HCT116 (cell line): ENCODE data around the gene LRP1B. TPM values are rescaled to one million over a fixed set of nuclear protein-coding genes. Genes with fewer than 3 reads are reported as not detected.

Source experiments
- ATAC-seq: fragments of 200-7000 bp; cut with Tn5 transposase; 2 replicates; pipeline ENCODE4 v1.9.1; 2020; ENCODE audit warnings: mild to moderate bottlenecking, moderate library complexity
- BruUV-seq: library from RNA; stranded (reverse); fragments of 400-500 nt; replicated peaks from 2 replicates; lab custom pipeline; 2021; lab: Mats Ljungman, UMichigan
- CTCF ChIA-PET: fragments of 300-600 bp; sonication (Branson Sonifier 250); formaldehyde crosslinking; loops from one replicate; lab custom pipeline; 2021; ENCODE audit warnings: antibody characterized with exemption; lab: Charles Lee
- POLR2A ChIA-PET: fragments of 300-600, 350-600 bp; sonication (Branson Sonifier 250); formaldehyde crosslinking; loops from one replicate; lab custom pipeline; 2021; ENCODE audit warnings: antibody characterized with exemption; lab: Charles Lee
- RAD21 ChIA-PET, 2 experiments: fragments of 300-600 bp; sonication (Branson Sonifier 250); formaldehyde crosslinking; loops; one replicate each; lab custom pipeline; 2023; ENCODE audit warnings: low total read pairs in 2 of 2; ENCODE audit not compliant: uncharacterized antibody in 2 of 2, unreplicated experiment in 2 of 2, low non-redundant PET in 1 of 2; lab: Charles Lee
- DNase-seq: peaks from one replicate; pipeline ENCODE4 v3.0.0-alpha.2; 2010; ENCODE audit warnings: low read depth, low spot score
- H2AFZ ChIP-seq: fragments of 200-600 bp; shearing (Covaris generic), sonication (generic); 2 replicates; pipeline ENCODE4 v1.6.1; 2017; ENCODE audit warnings: low read depth, mixed run types, mixed read lengths, antibody characterized with exemption, low read length; ENCODE audit not compliant: poor library complexity, severe bottlenecking
- H3K27ac ChIP-seq: 2 replicates; pipeline ENCODE4 v1.5.1; 2012; ENCODE audit warnings: low read depth, low read length
- H3K27me3 ChIP-seq: fragments of 200-600 bp; sonication (generic); 2 replicates; pipeline ENCODE4 v1.6.1; 2016; ENCODE audit warnings: mixed run types, low read length, mixed read lengths; ENCODE audit not compliant: insufficient read depth
- H3K36me3 ChIP-seq, 2 experiments: fragments of 200-500 bp in 1 of 2; fragments of 200-600 bp in 1 of 2; sonication (Bioruptor generic) in 1 of 2; sonication (generic) in 1 of 2; 2 replicates each; pipeline versions ENCODE4 v1.5.1 to v1.6.1; 2014 to 2016; ENCODE audit warnings: low read length in 2 of 2, inconsistent platforms in 1 of 2, mixed read lengths in 1 of 2, mixed run types in 1 of 2; ENCODE audit not compliant: insufficient read depth in 2 of 2, control insufficient read depth in 1 of 2
- H3K4me1 ChIP-seq, 2 experiments: fragments of 200-600 bp in 1 of 2; sonication (generic) in 1 of 2; 2 replicates each; pipeline versions ENCODE4 v1.5.1 to v1.6.1; 2012 to 2017; ENCODE audit warnings: low read length in 2 of 2, inconsistent platforms in 1 of 2, mild to moderate bottlenecking in 1 of 2, mixed read lengths in 1 of 2, mixed run types in 1 of 2, moderate library complexity in 1 of 2; ENCODE audit not compliant: insufficient read depth in 2 of 2, control insufficient read depth in 1 of 2
- H3K4me2 ChIP-seq: fragments of 200-600 bp; sonication (generic); 2 replicates; pipeline ENCODE4 v1.6.1; 2017; ENCODE audit warnings: mixed run types, low read length, mixed read lengths
- H3K4me3 ChIP-seq, 2 experiments: fragments of 200-600 bp in 1 of 2; sonication (generic) in 1 of 2; replicated peaks in 1 of 2; 2 replicates each; pipeline ENCODE4 v1.5.1; 2011 to 2016; ENCODE audit warnings: low read length in 2 of 2, control low read depth in 1 of 2, low read depth in 1 of 2, mild to moderate bottlenecking in 1 of 2, mixed read lengths in 1 of 2, mixed run types in 1 of 2
- H3K79me2 ChIP-seq: fragments of 200-600 bp; sonication (generic); 2 replicates; pipeline ENCODE4 v1.6.1; 2017; ENCODE audit warnings: mild to moderate bottlenecking, mixed run types, low read length, moderate library complexity, mixed read lengths; ENCODE audit not compliant: insufficient read depth
- H3K9ac ChIP-seq: fragments of 200-600 bp; sonication (generic); 2 replicates; pipeline ENCODE4 v1.6.1; 2016; ENCODE audit warnings: low read length, mixed read lengths
- H3K9me2 ChIP-seq: fragments of 200-600 bp; sonication (generic), shearing (Covaris generic); 2 replicates; pipeline ENCODE4 v1.6.1; 2017; ENCODE audit warnings: mixed run types, mild to moderate bottlenecking, moderate library complexity; ENCODE audit not compliant: insufficient read depth
- H3K9me3 ChIP-seq, 2 experiments: fragments of 200-500 bp in 1 of 2; fragments of 200-600 bp in 1 of 2; sonication (Bioruptor generic) in 1 of 2; sonication (generic) in 1 of 2; 2 replicates each; pipeline ENCODE4 v1.6.1; 2014 to 2017; ENCODE audit warnings: low read length in 2 of 2, mixed read lengths in 2 of 2, inconsistent platforms in 1 of 2, low read depth in 1 of 2, mild to moderate bottlenecking in 1 of 2, mixed run types in 1 of 2, moderate library complexity in 1 of 2; ENCODE audit not compliant: control insufficient read depth in 1 of 2, insufficient read depth in 1 of 2
- H4K20me1 ChIP-seq: fragments of 200-600 bp; sonication (generic), shearing (Covaris generic); 2 replicates; pipeline ENCODE4 v1.6.1; 2017; ENCODE audit warnings: mixed run types, mild to moderate bottlenecking, moderate library complexity; ENCODE audit not compliant: insufficient read depth
- CBX3 ChIP-seq: IDR thresholded peaks from 2 replicates; pipeline ENCODE4 v1.6.1; 2012; ENCODE audit warnings: low read depth
- CEBPB ChIP-seq: IDR thresholded peaks from 2 replicates; pipeline ENCODE4 v1.6.1; 2012; ENCODE audit warnings: low read depth
- EGR1 ChIP-seq: IDR thresholded peaks from 2 replicates; pipeline ENCODE4 v1.6.1; 2012; ENCODE audit warnings: low read depth
- ELF1 ChIP-seq: IDR thresholded peaks from 2 replicates; pipeline ENCODE4 v1.6.1; 2012; ENCODE audit warnings: low read depth, borderline replicate concordance
- POLR2A ChIP-seq: IDR thresholded peaks from 2 replicates; pipeline ENCODE4 v1.7.0; 2011; ENCODE audit warnings: borderline replicate concordance; ENCODE audit not compliant: insufficient read depth, insufficient read length; ENCODE audit errors: extremely low read depth
- SIN3A ChIP-seq: IDR thresholded peaks from 2 replicates; pipeline ENCODE4 v1.6.1; 2012; ENCODE audit warnings: low read depth
- SP1 ChIP-seq: IDR thresholded peaks from 2 replicates; pipeline ENCODE4 v1.6.1; 2012; ENCODE audit warnings: low read depth
- SRF ChIP-seq: IDR thresholded peaks from 2 replicates; pipeline ENCODE4 v1.6.1; 2012; ENCODE audit warnings: low read depth
- TCF7L2 ChIP-seq: IDR thresholded peaks from 2 replicates; pipeline ENCODE4 v1.7.0; 2011; ENCODE audit warnings: borderline replicate concordance, inconsistent platforms; ENCODE audit not compliant: insufficient read depth, insufficient read length; ENCODE audit errors: extremely low read depth
- ZBTB33 ChIP-seq: IDR thresholded peaks from 2 replicates; pipeline ENCODE4 v1.6.1; 2011; ENCODE audit warnings: mild to moderate bottlenecking, low read length, moderate library complexity; ENCODE audit not compliant: insufficient replicate concordance; ENCODE audit errors: extremely low read depth
- ZNF274 ChIP-seq: fragments of 200-500 bp; sonication (Bioruptor generic); IDR thresholded peaks from 2 replicates; pipeline ENCODE4 v1.6.1; 2014; ENCODE audit warnings: mild to moderate bottlenecking, low read depth, low read length, inconsistent platforms
- intact Hi-C: fragments of 100-400 bp; cut with micrococcal nuclease; formaldehyde crosslinking; loops from 2 replicates; pipeline ENCODE4 v1.10.0; 2022
- total RNA-seq: library from RNA; stranded (reverse); gene quantifications from one replicate; pipeline ENCODE4 v1.2.1, GENCODE V29; 2021; ENCODE audit not compliant: unreplicated experiment
- TF ChIP-seq, protein P1 (sequence below): IDR thresholded peaks from 2 replicates; pipeline ENCODE4 v1.6.1; 2012

Gene LRP1B
- total RNA-seq, 1 experiment from 2014 or later, result 0.34 TPM

GRCh38 chr2:141079231-141079630 lies 1051.6 kb downstream of the LRP1B start:
- CTCF ChIA-PET, result no interaction called here
- intact Hi-C loops, result no loop called here
- no peak overlapping the region for H2AFZ ChIP-seq
- no peaks in the 10 kb centered on the region for H4K20me1 ChIP-seq
- H3K4me3 ChIP-seq, result no peak overlapping the region
- ATAC-seq (no peak), DNase-seq (no peak)
- RAD21 ChIA-PET, result no interaction called here
- H3K4me1 ChIP-seq, result no peaks in the 10 kb centered on the region
- no peak overlapping the region for H3K4me2 ChIP-seq
- BruUV-seq, result no TSS peak
- no peaks in the 10 kb centered on the region for H3K9me2 ChIP-seq
- H3K9ac ChIP-seq, result no peak overlapping the region
- no peaks in the 10 kb centered on the region for H3K27me3 ChIP-seq
- H3K79me2 ChIP-seq, result no peaks in the 10 kb centered on the region
- TF ChIP-seq CBX3, result no peak
- TF ChIP-seq SRF, result no peak
- TF ChIP-seq, protein P1, sequence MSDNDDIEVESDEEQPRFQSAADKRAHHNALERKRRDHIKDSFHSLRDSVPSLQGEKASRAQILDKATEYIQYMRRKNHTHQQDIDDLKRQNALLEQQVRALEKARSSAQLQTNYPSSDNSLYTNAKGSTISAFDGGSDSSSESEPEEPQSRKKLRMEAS, result no peak
- TF ChIP-seq EGR1, result no peak
- TF ChIP-seq ELF1, result no peak
- no peak for TF ChIP-seq SIN3A
- no peak for TF ChIP-seq TCF7L2
- TF ChIP-seq ZNF274, result no peak
- no peak for TF ChIP-seq SP1
- TF ChIP-seq ZBTB33, result no peak
- no peak for TF ChIP-seq CEBPB
- no peak for TF ChIP-seq POLR2A
- no peaks in the 10 kb centered on the region for H3K9me3 ChIP-seq
- H3K27ac ChIP-seq, result no peak overlapping the region
- POLR2A ChIA-PET, result no interaction called here
- H3K36me3 ChIP-seq, result no peaks in the 10 kb centered on the region
